H1 (cell line): ENCODE data around the gene PTPRR. TPM values are rescaled to one million over a fixed set of nuclear protein-coding genes. Genes with fewer than 3 reads are reported as not detected.
"Not testable (repeated sequence)": the region's sequence is repeated elsewhere in the genome, so short reads cannot be mapped to it uniquely, and the experiment has no call there.

ENCODE experiments used
- CTCF ChIA-PET: fragments of 300-600 bp; sonication (Branson Sonifier 250); formaldehyde crosslinking; loops from one replicate; lab custom pipeline; 2021; ENCODE audit not compliant: partially characterized antibody; lab: Charles Lee
- POLR2A ChIA-PET: fragments of 300-600 bp; sonication (Branson Sonifier 250); formaldehyde crosslinking; loops from one replicate; lab custom pipeline; 2021; ENCODE audit warnings: inconsistent platforms; ENCODE audit not compliant: partially characterized antibody; lab: Charles Lee
- DNase-seq, 2 experiments: peaks; one replicate each; pipeline versions ENCODE4 v3.0.0 to v3.0.0-alpha.2; 2010 to 2022; ENCODE audit warnings: low spot score in 2 of 2, low read depth in 1 of 2, mixed read lengths in 1 of 2
- FAIRE-seq: peaks from 2 replicates; lab custom pipeline; 2011; peaks lifted over from hg19 to GRCh38; lab: Jason Lieb, UNC
- H2AFZ ChIP-seq: 2 replicates; pipeline ENCODE4 v1.8.1; 2012; ENCODE audit warnings: low read length, inconsistent platforms
- H2AK5ac ChIP-seq: 2 replicates; pipeline ENCODE4 v1.6.1; 2013; ENCODE audit warnings: low read depth, low read length
- H2BK120ac ChIP-seq: replicated peaks from 2 replicates; pipeline ENCODE3; 2013; ENCODE audit warnings: low read depth, low read length, inconsistent platforms
- H2BK12ac ChIP-seq: 2 replicates; pipeline ENCODE4 v1.6.1; 2013; ENCODE audit warnings: low read depth, low read length
- H2BK15ac ChIP-seq: 2 replicates; pipeline ENCODE4 v1.6.1; 2013; ENCODE audit warnings: low read length
- H2BK20ac ChIP-seq: 2 replicates; pipeline ENCODE4 v1.6.1; 2013; ENCODE audit warnings: low read length
- H2BK5ac ChIP-seq: 2 replicates; pipeline ENCODE4 v1.6.1; 2013; ENCODE audit warnings: low read depth, low read length
- H3K14ac ChIP-seq: 2 replicates; pipeline ENCODE4 v1.6.1; 2013; ENCODE audit warnings: inconsistent platforms; ENCODE audit not compliant: insufficient read length
- H3K18ac ChIP-seq: 2 replicates; pipeline ENCODE4 v1.6.1; 2013; ENCODE audit warnings: low read length; ENCODE audit errors: extremely low read depth
- H3K23ac ChIP-seq: 2 replicates; pipeline ENCODE4 v1.6.1; 2013; ENCODE audit warnings: inconsistent platforms; ENCODE audit not compliant: insufficient read length
- H3K23me2 ChIP-seq: 2 replicates; pipeline ENCODE4 v1.6.1; 2013; ENCODE audit warnings: low read depth, low read length
- H3K27ac ChIP-seq: 2 replicates; pipeline ENCODE4 v1.6.1; 2011; ENCODE audit warnings: low read depth, low read length, inconsistent platforms
- H3K27me3 ChIP-seq, 4 experiments: replicated peaks in 1 of 4; 1 replicate in 1 of 4; 2 replicates in 3 of 4; pipeline versions ENCODE4 v1.6.1 to v1.8.1; 2011 to 2013; ENCODE audit warnings: low read length in 3 of 4, mild to moderate bottlenecking in 3 of 4, inconsistent platforms in 2 of 4, mixed read lengths in 2 of 4, moderate library complexity in 1 of 4; ENCODE audit not compliant: control insufficient read depth in 3 of 4, insufficient read depth in 3 of 4; ENCODE audit errors: extremely low read depth in 1 of 4
- H3K36me3 ChIP-seq, 4 experiments: 2 replicates each; pipeline versions ENCODE4 v1.6.1 to v1.8.1; 2011 to 2013; ENCODE audit warnings: mild to moderate bottlenecking in 4 of 4, low read length in 3 of 4, moderate library complexity in 2 of 4, control low read depth in 1 of 4, inconsistent platforms in 1 of 4; ENCODE audit not compliant: insufficient read depth in 4 of 4, control insufficient read depth in 2 of 4
- H3K4ac ChIP-seq: replicated peaks from 2 replicates; pipeline ENCODE3; 2013; ENCODE audit warnings: low read length, low read depth, mixed read lengths, inconsistent platforms; ENCODE audit not compliant: insufficient read length
- H3K4me1 ChIP-seq, 4 experiments: replicated peaks in 1 of 4; 1 replicate in 1 of 4; 2 replicates in 3 of 4; pipeline versions ENCODE4 v1.6.1 to v1.8.1; 2011 to 2013; ENCODE audit warnings: low read length in 3 of 4, inconsistent platforms in 2 of 4, mixed read lengths in 1 of 4; ENCODE audit not compliant: insufficient read depth in 4 of 4, control insufficient read depth in 3 of 4
- H3K4me2 ChIP-seq, 2 experiments: 2 replicates each; pipeline versions ENCODE4 v1.6.1 to v1.8.1; 2011 to 2013; ENCODE audit warnings: low read depth in 2 of 2, low read length in 2 of 2, control low read depth in 1 of 2, inconsistent platforms in 1 of 2, mild to moderate bottlenecking in 1 of 2; ENCODE audit not compliant: insufficient read depth in 1 of 2
- H3K4me3 ChIP-seq, 4 experiments: fragments of 200-600, 300-600 bp in 1 of 4; sonication (generic), shearing (Covaris generic), sonication (Bioruptor Twin) in 1 of 4; 2 replicates each; pipeline versions ENCODE4 v1.5.1 to v1.8.1; 2011 to 2016; ENCODE audit warnings: low read length in 4 of 4, low read depth in 3 of 4, control low read depth in 2 of 4, inconsistent platforms in 2 of 4, mild to moderate bottlenecking in 2 of 4, mixed read lengths in 1 of 4, moderate library complexity in 1 of 4; ENCODE audit not compliant: insufficient read depth in 2 of 4; ENCODE audit errors: extremely low read depth in 1 of 4
- H3K56ac ChIP-seq: replicated peaks from 2 replicates; pipeline ENCODE3; 2013; ENCODE audit warnings: low read depth, mild to moderate bottlenecking, mixed read lengths, low read length, inconsistent platforms; ENCODE audit not compliant: insufficient read length
- H3K79me1 ChIP-seq: 2 replicates; pipeline ENCODE4 v1.6.1; 2013; ENCODE audit warnings: low read depth, low read length, control low read depth
- H3K79me2 ChIP-seq, 2 experiments: 2 replicates each; pipeline versions ENCODE4 v1.6.1 to v1.8.1; 2012 to 2013; ENCODE audit warnings: low read length in 2 of 2, mild to moderate bottlenecking in 2 of 2, inconsistent platforms in 1 of 2; ENCODE audit not compliant: insufficient read depth in 2 of 2, control insufficient read depth in 1 of 2
- H3K9ac ChIP-seq, 4 experiments: replicated peaks in 1 of 4; 1 replicate in 1 of 4; 2 replicates in 3 of 4; pipeline versions ENCODE4 v1.6.1 to v1.8.1; 2011 to 2013; ENCODE audit warnings: low read depth in 3 of 4, low read length in 3 of 4, control low read depth in 2 of 4, mild to moderate bottlenecking in 2 of 4, moderate library complexity in 2 of 4, inconsistent platforms in 1 of 4; ENCODE audit errors: extremely low read depth in 1 of 4
- H3K9me3 ChIP-seq, 2 experiments: 2 replicates each; pipeline versions ENCODE4 v1.6.1 to v1.8.1; 2012 to 2013; ENCODE audit warnings: mild to moderate bottlenecking in 2 of 2, moderate library complexity in 2 of 2, control low read depth in 1 of 2, inconsistent platforms in 1 of 2, low read depth in 1 of 2, low read length in 1 of 2, mixed read lengths in 1 of 2; ENCODE audit not compliant: insufficient read depth in 2 of 2
- H4K20me1 ChIP-seq, 2 experiments: replicated peaks in 1 of 2; 2 replicates each; pipeline versions ENCODE3 to v1.8.1; 2011 to 2013; ENCODE audit warnings: inconsistent platforms in 2 of 2, low read length in 2 of 2, mild to moderate bottlenecking in 1 of 2; ENCODE audit not compliant: insufficient read depth in 2 of 2, control insufficient read depth in 1 of 2
- H4K5ac ChIP-seq: 2 replicates; pipeline ENCODE4 v1.6.1; 2013; ENCODE audit warnings: low read length, low read depth, mixed read lengths, inconsistent platforms; ENCODE audit not compliant: insufficient read length
- H4K8ac ChIP-seq: 2 replicates; pipeline ENCODE4 v1.8.0; 2013; ENCODE audit warnings: mild to moderate bottlenecking, moderate library complexity, low read length, inconsistent platforms; ENCODE audit not compliant: insufficient read depth; ENCODE audit errors: extremely low read depth
- H4K91ac ChIP-seq: replicated peaks from 2 replicates; pipeline ENCODE3; 2013; ENCODE audit warnings: low read length, mixed read lengths, inconsistent platforms; ENCODE audit not compliant: insufficient read length
- ASH2L ChIP-seq: fragments of 200-600, 300-600 bp; sonication (generic); IDR thresholded peaks from one replicate; pipeline ENCODE4 v1.7.1; 2017; ENCODE audit warnings: low read length
- BCL11A ChIP-seq, 2 experiments: IDR thresholded peaks; one replicate each; pipeline ENCODE4 v1.6.1; 2011; ENCODE audit warnings: low read depth in 2 of 2, low read length in 2 of 2, mild to moderate bottlenecking in 2 of 2
- CEBPB ChIP-seq: IDR thresholded peaks from 2 replicates; pipeline ENCODE4 v1.6.1; 2012; ENCODE audit warnings: low read depth, low read length
- EP300 ChIP-seq, 2 experiments: IDR thresholded peaks; 1 replicate in 1 of 2; 2 replicates in 1 of 2; pipeline ENCODE4 v1.6.1; 2011 to 2012; ENCODE audit warnings: low read depth in 2 of 2, low read length in 2 of 2, mild to moderate bottlenecking in 2 of 2, borderline replicate concordance in 1 of 2, inconsistent platforms in 1 of 2, moderate library complexity in 1 of 2
- POU5F1 ChIP-seq: IDR thresholded peaks from 2 replicates; pipeline ENCODE4 v1.6.1; 2011; ENCODE audit warnings: low read depth, mild to moderate bottlenecking, low read length, moderate library complexity
- RXRA ChIP-seq: IDR thresholded peaks from 2 replicates; pipeline ENCODE4 v1.6.1; 2011; ENCODE audit warnings: low read depth, mild to moderate bottlenecking, low read length, moderate library complexity; ENCODE audit not compliant: insufficient read depth
- SP1 ChIP-seq: IDR thresholded peaks from 2 replicates; pipeline ENCODE4 v1.6.1; 2011; ENCODE audit warnings: low read depth, low read length
- TCF12 ChIP-seq: IDR thresholded peaks from 2 replicates; pipeline ENCODE4 v1.6.1; 2011; ENCODE audit warnings: low read depth, mild to moderate bottlenecking, low read length
- TEAD4 ChIP-seq: IDR thresholded peaks from 2 replicates; pipeline ENCODE4 v1.6.1; 2012; ENCODE audit warnings: low read depth, low read length, inconsistent platforms, mixed read lengths
- WGBS, 2 experiments: shearing (Covaris generic) in 1 of 2; methylation state at CpG; one replicate each; pipeline versions ENCODE4 v1.1.6 to v1.1.7; 2013 to 2015; ENCODE audit warnings: low lambda C conversion rate in 2 of 2, mixed read lengths in 2 of 2, inconsistent platforms in 1 of 2, low coverage in 1 of 2, missing lambda C conversion rate in 1 of 2; ENCODE audit not compliant: insufficient replicate concordance in 2 of 2, insufficient coverage in 1 of 2, insufficient read length in 1 of 2; ENCODE audit errors: extremely low coverage in 1 of 2, missing lambda C conversion rate in 1 of 2; 5-methylcytosine and 5-hydroxymethylcytosine counted together
- polyA plus RNA-seq, 7 experiments: library from polyadenylated mRNA; depleted of rRNA in 3 of 7; stranded (reverse) in 5 of 7; unstranded in 2 of 7; fragments of >200 nt in 5 of 7; fragments of 200-250 nt in 2 of 7; gene quantifications; 1 replicate in 5 of 7; 2 replicates in 1 of 7; 4 replicates in 1 of 7; pipeline versions ENCODE4 v1.2.1 to v1.2.3, GENCODE V29; 2011 to 2013; ENCODE audit warnings: missing spikeins in 2 of 7, mixed read lengths in 2 of 7
- total RNA-seq: library from RNA; stranded (reverse); fragmentation: NEBNext Ultra II Directional; extraction: Animal tissue kit (Norgen Biotek cat#: 25700); gene quantifications from 2 replicates; pipeline ENCODE4 v1.2.1, GENCODE V29; 2021

Gene PTPRR
- total and polyA plus RNA-seq, 2 of the 8 experiments (the other 6 are each of a cell fraction or from before 2014, with no cell fraction given): 0.07 to 0.35 TPM

GRCh38 chr12:70807993-70808392 lies 112.5 kb downstream of the PTPRR start:
- H3K4ac ChIP-seq, H3K18ac ChIP-seq, H3K79me2 ChIP-seq, H2AK5ac ChIP-seq, H2BK15ac ChIP-seq, H3K27me3 ChIP-seq, H2BK5ac ChIP-seq, H4K20me1 ChIP-seq, H3K79me1 ChIP-seq, H3K27ac ChIP-seq, H3K9ac ChIP-seq, POLR2A ChIA-PET, H3K4me3 ChIP-seq, H2AFZ ChIP-seq, CTCF ChIA-PET, H3K23me2 ChIP-seq, H2BK120ac ChIP-seq, H3K56ac ChIP-seq, H2BK20ac ChIP-seq, H3K36me3 ChIP-seq, H3K9me3 ChIP-seq, H2BK12ac ChIP-seq, H3K14ac ChIP-seq, H3K23ac ChIP-seq, H4K91ac ChIP-seq, H4K5ac ChIP-seq, H4K8ac ChIP-seq: not testable (repeated sequence)
- peak; percentile 68 for FAIRE-seq
- peak in 1 of 2 experiments; percentile 53 for DNase-seq
- Histone ChIP-seq H3K4me1 (peaks cover 0 to 15% (median 3%) of the 10 kb centered on the region in 4 experiments; a peak in 3 of 7 replicates), H3K4me2 (peak overlapping the region in 1 of 2 experiments; percentile 38; a peak in 2 of 4 replicates)
- peak; percentile 67 for TF ChIP-seq TCF12
- TF ChIP-seq TEAD4: peak; percentile 85
- peak; percentile 61; the same call in 1 of the 2 replicates for TF ChIP-seq POU5F1
- TF ChIP-seq CEBPB: peak; percentile 47; the same call in 1 of the 2 replicates
- TF ChIP-seq SP1: peak; percentile 87
- TF ChIP-seq EP300 (IDR thresholded peaks at IDR 0.05; ENCODE audit: borderline replicate concordance in 1 of 2, low read depth in 2 of 2, low read length in 2 of 2): peak; percentile 82 to 84; a peak in 2 of 3 replicates
- peak; percentile 28 for TF ChIP-seq ASH2L
- peak; percentile 53 to 90 for TF ChIP-seq BCL11A (IDR thresholded peaks at IDR 0.05; ENCODE audit: low read depth in 2 of 2, low read length in 2 of 2)
- 0 out of 2 replicates have a peak, but pooled peaks have one; percentile 39 for TF ChIP-seq RXRA
- 23% methylated on average over 2 of the region's 2 CpGs; no CpG with 5 or more reads in 1 of the 2 experiments for WGBS, 2 experiments
